CD1c-positive myeloid dendritic cell (primary cell): ENCODE measurements around the gene IMP4.
A peak's percentile ranks its signal among the peaks of the same experiment; 100 is the strongest.
"Not testable (repeated sequence)": the region's sequence is repeated elsewhere in the genome, so short reads cannot be mapped to it uniquely, and the experiment has no call there.

Experiments used
- DNase-seq: peaks from one replicate; pipeline ENCODE4 v3.0.0-alpha.2; 2016; ENCODE audit errors: extremely low spot score

Gene IMP4, protein sequence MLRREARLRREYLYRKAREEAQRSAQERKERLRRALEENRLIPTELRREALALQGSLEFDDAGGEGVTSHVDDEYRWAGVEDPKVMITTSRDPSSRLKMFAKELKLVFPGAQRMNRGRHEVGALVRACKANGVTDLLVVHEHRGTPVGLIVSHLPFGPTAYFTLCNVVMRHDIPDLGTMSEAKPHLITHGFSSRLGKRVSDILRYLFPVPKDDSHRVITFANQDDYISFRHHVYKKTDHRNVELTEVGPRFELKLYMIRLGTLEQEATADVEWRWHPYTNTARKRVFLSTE

DNA sequence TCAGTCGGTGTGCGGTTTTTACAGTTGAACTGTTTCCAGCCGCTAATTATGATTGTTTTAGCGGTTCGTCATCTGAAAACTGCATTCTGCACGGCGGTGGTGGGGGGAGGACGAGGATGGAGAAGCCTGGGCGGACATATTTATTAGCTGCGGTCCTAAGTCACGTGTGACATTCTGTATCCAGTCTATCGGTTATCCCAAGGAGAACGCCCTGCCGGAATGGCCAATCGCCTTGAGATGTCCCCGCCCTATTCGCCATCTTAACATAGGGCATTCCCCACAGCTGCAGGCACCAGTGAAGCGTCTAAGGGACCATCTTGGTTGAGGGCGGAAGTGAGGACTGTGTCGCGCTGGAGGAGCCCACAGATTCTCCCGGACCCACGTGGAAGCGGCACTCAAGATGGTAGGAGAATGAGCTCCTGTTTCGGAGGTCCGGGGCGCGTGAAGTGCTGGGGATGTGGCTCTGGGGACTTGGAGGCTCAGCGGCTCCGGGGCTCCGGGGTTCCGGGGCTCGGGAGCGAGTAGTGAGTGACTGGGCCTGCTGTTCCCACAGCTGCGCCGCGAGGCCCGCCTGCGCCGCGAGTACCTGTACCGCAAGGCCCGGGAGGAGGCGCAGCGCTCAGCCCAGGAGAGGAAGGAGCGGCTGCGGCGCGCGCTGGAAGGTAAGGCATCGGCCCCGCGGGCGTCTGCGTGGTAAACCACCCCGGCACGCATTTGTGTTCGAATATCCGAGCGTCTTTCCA lies at the start of gene IMP4:
TSS of gene IMP4 (plus strand) at position 365 of the 743 bp plus-strand sequence. CDS start at position 401, 36 bp downstream.
- peak; percentile 98 for DNase-seq

DNA sequence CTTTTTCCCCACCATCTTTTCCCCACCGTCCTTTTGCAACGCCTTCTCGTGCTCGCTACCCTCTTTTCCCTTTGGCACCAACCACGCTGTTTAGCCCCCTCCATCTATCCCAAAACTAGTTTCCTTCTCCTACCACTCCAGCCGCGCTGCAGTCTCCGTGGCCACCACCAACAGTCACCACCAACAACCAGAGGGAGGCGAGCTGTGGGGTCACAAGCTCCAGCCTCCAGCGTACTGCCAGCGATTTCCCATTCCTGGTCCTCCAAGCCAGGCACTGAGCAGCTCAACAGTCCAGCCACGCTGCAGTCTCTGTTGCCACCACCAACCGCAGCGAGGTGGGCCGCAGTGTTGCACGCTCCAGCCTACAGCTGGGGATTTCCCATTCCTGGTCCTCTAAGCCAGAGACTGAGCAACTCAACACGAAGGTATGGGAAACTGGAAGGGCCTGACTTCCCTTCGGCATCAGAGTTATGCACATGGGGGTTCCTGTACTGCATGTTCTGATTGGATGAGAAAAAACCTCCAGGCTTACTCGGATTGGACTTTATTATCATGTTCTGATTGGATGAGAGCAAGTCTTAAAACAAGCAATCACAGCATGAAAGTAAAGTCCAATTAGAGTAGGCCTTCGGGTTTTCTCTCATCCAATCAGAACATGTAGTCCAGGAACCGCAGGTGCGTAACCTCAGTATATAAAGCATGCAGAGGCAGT lies 42.3 kb upstream of the IMP4 start:
- DNase-seq = no peak

GRCh38 chr2:130300970-130301348 lies 41.7 kb upstream of the IMP4 start:
- DNase-seq = no peak

GRCh38 chr2:130302164-130302886 lies 40.4 kb upstream of the IMP4 start:
- no peak for DNase-seq

- no peak for DNase-seq
Observed at GRCh38 chr2:130303169-130303568, 39.5 kb upstream of the IMP4 start.

DNA sequence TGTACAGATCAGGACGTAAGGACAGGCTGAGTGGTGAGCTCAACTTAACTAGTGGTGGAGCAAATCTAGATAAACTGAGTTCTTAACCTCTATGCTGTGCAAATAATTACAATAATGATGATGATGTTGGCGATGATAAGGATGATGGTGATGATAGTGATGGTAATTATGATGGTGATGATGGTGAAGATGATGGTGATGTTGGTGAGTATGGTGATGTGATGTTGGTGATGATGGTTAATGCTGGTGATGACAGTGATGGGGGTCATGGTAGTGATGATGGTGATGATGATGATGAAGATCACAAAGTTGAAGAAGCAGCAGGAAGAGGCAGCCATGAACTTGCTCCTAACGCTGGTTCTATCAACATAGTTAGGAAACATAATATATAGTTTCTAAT lies 38.0 kb upstream of the IMP4 start:
- DNase-seq = no peak

DNA sequence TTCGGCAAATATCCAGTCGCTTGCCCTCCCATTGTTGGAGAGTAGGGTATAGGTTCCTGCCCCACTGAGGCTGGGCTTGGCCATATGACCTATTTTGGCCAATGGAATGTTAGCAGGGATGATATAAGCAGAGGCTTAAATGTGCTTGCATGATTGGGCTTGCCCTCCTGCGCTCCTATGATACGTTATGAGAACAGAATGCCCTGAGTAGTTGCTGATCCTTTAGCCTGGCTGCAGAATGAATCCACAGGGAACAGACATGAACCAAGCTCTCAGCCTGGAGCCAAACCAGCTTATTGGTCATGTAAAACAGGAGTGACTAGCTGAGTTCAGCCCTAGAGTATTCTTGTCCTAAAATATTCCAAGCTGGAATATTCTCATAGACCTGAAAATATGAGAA lies 34.8 kb upstream of the IMP4 start:
- DNase-seq = no peak

DNA sequence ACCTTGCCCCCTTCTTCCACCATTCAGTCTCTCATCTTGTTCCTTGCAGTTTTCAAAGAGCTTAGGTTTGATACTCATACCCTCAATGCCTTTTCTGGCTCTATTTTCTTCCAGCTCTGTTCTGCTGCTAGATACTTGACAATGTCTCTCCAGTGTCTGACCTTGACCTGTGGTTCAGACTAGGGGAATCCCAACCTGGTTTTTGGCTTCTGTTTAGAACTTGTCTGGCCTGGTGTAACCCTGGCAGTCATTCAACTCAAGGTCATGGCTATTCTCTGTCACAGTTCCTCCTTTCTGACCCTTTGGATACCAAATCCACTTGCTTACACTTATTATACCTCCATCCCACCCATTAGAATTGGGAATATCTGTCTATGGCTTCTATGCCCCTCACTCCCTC lies 31.8 kb upstream of the IMP4 start:
- no peak for DNase-seq

DNA sequence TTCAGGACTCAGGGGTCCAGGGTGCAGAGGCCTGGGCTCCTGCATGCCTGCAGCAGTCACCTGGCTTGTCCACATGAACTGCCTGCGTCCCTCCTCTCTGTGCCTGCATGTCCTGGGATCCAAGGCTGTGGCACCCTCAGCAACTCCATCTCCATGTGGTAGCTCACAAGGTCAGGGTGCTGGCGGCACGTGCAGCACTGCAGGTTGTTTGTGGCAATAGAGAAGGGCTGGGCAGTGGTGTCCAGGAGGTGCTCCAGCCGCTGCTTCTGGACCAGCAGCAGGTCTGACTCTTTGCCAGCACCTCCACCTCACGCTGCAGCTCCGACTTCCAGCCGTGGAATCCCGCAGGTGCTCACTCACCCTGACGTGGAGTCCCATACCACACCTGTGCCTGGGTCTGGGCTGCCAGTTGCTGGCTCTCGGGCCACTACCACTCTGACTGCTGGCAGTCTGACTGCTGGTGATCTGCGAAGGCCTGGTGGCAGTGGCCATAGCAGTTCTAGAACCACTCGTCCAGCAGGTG lies 28.8 kb upstream of the IMP4 start:
- DNase-seq = no peak

DNA sequence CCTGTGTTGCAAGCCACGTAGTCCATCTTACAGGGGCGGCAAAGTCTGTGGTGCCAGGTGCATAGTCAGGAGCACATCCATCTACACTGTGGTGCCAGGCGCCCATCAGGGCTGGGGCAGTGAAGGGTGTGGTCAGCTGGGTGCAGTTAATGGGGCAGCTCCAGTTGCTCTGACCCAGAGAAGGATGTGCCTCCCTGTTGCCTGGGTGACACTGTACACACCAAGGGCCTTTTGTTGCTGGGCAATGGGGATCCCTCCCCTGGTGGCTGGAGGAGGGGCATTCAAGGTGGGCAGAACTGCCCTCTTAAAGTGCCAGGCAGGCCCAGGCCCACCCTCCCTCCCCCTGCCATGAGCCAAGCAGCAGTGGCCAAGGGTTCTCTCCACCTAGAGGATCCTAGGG lies 28.3 kb upstream of the IMP4 start:
- DNase-seq = no peak

- no peak for DNase-seq
Observed at GRCh38 chr2:130316596-130316995, 26.1 kb upstream of the IMP4 start.

DNA sequence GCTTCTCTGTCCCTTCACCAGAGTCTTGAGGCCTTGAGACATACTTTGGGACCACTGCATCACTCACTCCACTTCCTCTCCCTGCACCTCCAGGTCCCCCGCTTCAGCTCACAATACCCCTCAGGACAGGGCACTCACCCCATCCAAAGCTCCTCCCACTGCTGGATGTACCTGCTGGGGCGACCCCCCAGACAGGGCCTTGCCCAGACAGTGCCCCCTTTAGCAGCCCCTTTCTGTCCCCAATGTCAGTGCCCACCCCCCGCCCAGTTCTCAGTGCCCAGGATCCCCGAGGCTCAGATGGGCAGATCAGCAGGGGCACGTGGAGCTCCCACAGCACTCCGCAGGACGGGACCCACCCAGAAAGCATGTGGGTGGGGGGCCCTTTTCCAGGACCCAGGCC lies 23.8 kb upstream of the IMP4 start:
- DNase-seq = no peak

- DNase-seq = no peak
Observed at GRCh38 chr2:130319536-130319935, 23.2 kb upstream of the IMP4 start.

- no peak for DNase-seq
Observed at GRCh38 chr2:130327703-130328527, 14.8 kb upstream of the IMP4 start.

- no peak for DNase-seq
Observed at GRCh38 chr2:130328710-130329109, 14.0 kb upstream of the IMP4 start.

- DNase-seq = peak; percentile 70
Observed at GRCh38 chr2:130332271-130333073, 10.2 kb upstream of the IMP4 start.

- DNase-seq = not testable (repeated sequence)
Observed at GRCh38 chr2:130333253-130333652, 9.4 kb upstream of the IMP4 start.

- no peak for DNase-seq
Observed at GRCh38 chr2:130334026-130334425, 8.7 kb upstream of the IMP4 start.

DNA sequence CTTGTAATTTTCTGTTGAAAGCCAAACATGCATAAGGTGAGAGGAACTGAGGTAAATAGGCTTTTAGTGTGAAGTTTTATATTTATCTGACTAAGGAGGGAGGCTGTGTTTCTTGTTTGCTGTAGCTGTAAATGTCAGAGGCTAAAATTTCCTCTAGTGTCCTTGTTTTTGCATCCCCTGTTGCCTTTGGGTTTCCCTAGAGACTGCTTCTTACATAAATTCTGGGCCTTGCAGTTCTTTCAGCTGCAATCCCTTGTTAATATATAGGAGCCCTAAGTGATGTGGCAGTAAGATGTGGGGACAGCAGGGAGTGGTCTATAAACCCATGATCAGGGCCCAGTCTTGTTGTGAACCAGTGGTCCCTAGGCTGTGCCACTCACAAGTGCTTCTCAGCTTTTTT lies 7.5 kb upstream of the IMP4 start:
- DNase-seq = no peak
